K562 (cell line): ENCODE results near the gene MEIKIN. TPM values are rescaled to one million over a fixed set of nuclear protein-coding genes. Genes with fewer than 3 reads are reported as not detected.

ENCODE experiments used
- ARID3B ChIP-seq: fragments of 250-450 bp; sonication (Bioruptor Pico); IDR thresholded peaks from 2 replicates; pipeline ENCODE4 v1.4.0; 2020; ENCODE audit warnings: borderline replicate concordance
- BDP1 ChIP-seq: IDR thresholded peaks from 3 replicates; pipeline ENCODE4 v1.6.1; 2011; ENCODE audit not compliant: insufficient read length, insufficient read depth
- CCNT2 ChIP-seq: IDR thresholded peaks from 2 replicates; pipeline ENCODE4 v1.6.1; 2011; ENCODE audit warnings: borderline replicate concordance, low read depth, mild to moderate bottlenecking, moderate library complexity, mixed read lengths, low read length; ENCODE audit not compliant: insufficient read length; ENCODE audit errors: extremely low read depth
- CHCHD3 ChIP-seq: fragments of 250-450 bp; sonication (Bioruptor Pico); IDR thresholded peaks from 2 replicates; pipeline ENCODE4 v2.1.2; 2022; ENCODE audit warnings: mild to moderate bottlenecking
- CSDE1 ChIP-seq, 2 experiments: fragments of 450-650 bp; IDR thresholded peaks; 2 replicates each; pipeline ENCODE4 v1.6.1; 2016; ENCODE audit warnings: mild to moderate bottlenecking in 1 of 2
- ETS2 ChIP-seq: IDR thresholded peaks from 2 replicates; pipeline ENCODE4 v1.6.1; 2016; ENCODE audit warnings: borderline replicate concordance, missing genetic modification characterization, mild to moderate bottlenecking, moderate library complexity, missing compliant biosample characterization; ENCODE audit not compliant: poor library complexity, severe bottlenecking
- FOS ChIP-seq: IDR thresholded peaks from 3 replicates; pipeline ENCODE4 v1.6.1; 2011; ENCODE audit not compliant: insufficient read length; ENCODE audit errors: extremely low read depth
- IFI16 ChIP-seq: fragments of 250-450 bp; sonication (Bioruptor Pico); IDR thresholded peaks from 2 replicates; pipeline ENCODE4 v2.1.2; 2022; ENCODE audit warnings: mild to moderate bottlenecking, inconsistent platforms
- NUFIP1 ChIP-seq: fragments of 450-650 bp; IDR thresholded peaks from 2 replicates; pipeline ENCODE4 v1.6.1; 2018; ENCODE audit not compliant: partially characterized antibody
- RB1 ChIP-seq: fragments of 450-650 bp; IDR thresholded peaks from 2 replicates; pipeline ENCODE4 v1.6.1; 2017; ENCODE audit warnings: low read depth, mild to moderate bottlenecking
- U2AF1 ChIP-seq: fragments of 200-400 bp; formaldehyde crosslinking; optimal IDR thresholded peaks from 2 replicates; pipeline ENCODE3; 2017; ENCODE audit warnings: mild to moderate bottlenecking, low read depth, low read length, moderate library complexity
- XRCC5 ChIP-seq: fragments of 200-400 bp; formaldehyde crosslinking; IDR thresholded peaks from 2 replicates; pipeline ENCODE4 v1.6.1; 2017; ENCODE audit warnings: low read depth, mild to moderate bottlenecking, low read length
- ZBTB33 ChIP-seq: sonication (generic); formaldehyde crosslinking; IDR thresholded peaks from 2 replicates; pipeline ENCODE4 v1.8.1; 2023; ENCODE audit warnings: mild to moderate bottlenecking, missing genetic modification reagents
- ZC3H4 ChIP-seq: sonication (generic); formaldehyde crosslinking; IDR thresholded peaks from 2 replicates; pipeline ENCODE4 v1.9.0; 2021; ENCODE audit warnings: missing genetic modification reagents, borderline replicate concordance
- ZFPM2 ChIP-seq: fragments of 250-450 bp; sonication (Bioruptor Pico); IDR thresholded peaks from 2 replicates; pipeline ENCODE4 v1.5.1; 2022; ENCODE audit warnings: mild to moderate bottlenecking
- ZNF140 ChIP-seq: fragments of 250-450 bp; sonication (Bioruptor Pico); IDR thresholded peaks from 2 replicates; pipeline ENCODE4 v1.8.0; 2021; ENCODE audit warnings: moderate library complexity, mild to moderate bottlenecking, inconsistent platforms
- ZNF217 ChIP-seq: sonication (generic); formaldehyde crosslinking; IDR thresholded peaks from 2 replicates; pipeline ENCODE4 v1.8.0; 2022; ENCODE audit warnings: mild to moderate bottlenecking, missing genetic modification reagents
- ZNF518B ChIP-seq: fragments of 250-450 bp; sonication (Bioruptor Pico); IDR thresholded peaks from 2 replicates; pipeline ENCODE4 v1.5.0; 2021; ENCODE audit warnings: mild to moderate bottlenecking, moderate library complexity
- ZNF586 ChIP-seq: fragments of 450-650 bp; formaldehyde crosslinking; conservative IDR thresholded peaks from 2 replicates; pipeline ENCODE4 v1.4.0; 2020; ENCODE audit warnings: mild to moderate bottlenecking, moderate library complexity
- ZNF655 ChIP-seq: fragments of 250-450 bp; sonication (Bioruptor Pico); IDR thresholded peaks from 2 replicates; pipeline ENCODE4 v1.5.0; 2021
- polyA plus RNA-seq, 8 experiments: library from polyadenylated mRNA; depleted of rRNA in 4 of 8; stranded (reverse) in 5 of 8; unstranded in 3 of 8; fragments of >200 nt; fragmentation: Nextera tagmentation in 2 of 8; fragmentation: Illumina TruSeq in 1 of 8; extraction: Ambion mirVana in 2 of 8; extraction: Trizol in 1 of 8; gene quantifications; 2 replicates each; pipeline versions ENCODE4 v1.2.1 to v1.2.3, GENCODE V29; 2011 to 2014; ENCODE audit warnings: inconsistent platforms in 1 of 8, missing spikeins in 1 of 8
- total RNA-seq, 7 experiments: library from RNA; depleted of rRNA in 6 of 7; stranded (reverse); fragments of >200 nt in 6 of 7; fragmentation: Illumina TruSeq in 2 of 7; extraction: Trizol in 2 of 7; gene quantifications; 2 replicates each; pipeline versions ENCODE4 v1.2.1 to v1.2.3, GENCODE V29; 2011 to 2021; ENCODE audit warnings: low replicate concordance in 1 of 7

The MEIKIN gene
- total and polyA plus RNA-seq, 9 of the 15 experiments (the other 6 are each of a cell fraction or from before 2014, with no cell fraction given): 0.18 TPM; not detected in 8

- TF ChIP-seq ZC3H4 (no peak), BDP1 (no peak), ZNF140 (CRISPR knock-in tag) (no peak), ZNF217 (no peak), ZNF655 (CRISPR knock-in tag) (no peak), CSDE1 (IDR thresholded peaks at IDR 0.05) (no peak), XRCC5 (peak; percentile 69; the same call in 1 of the 2 replicates), U2AF1 (no peak), ZFPM2 (CRISPR knock-in tag) (no peak), CCNT2 (peak; percentile 93), ARID3B (CRISPR knock-in tag) (no peak), CHCHD3 (no peak), NUFIP1 (no peak), ZNF518B (no peak), ZBTB33 (CRISPR knock-in tag) (0 out of 2 replicates have a peak, but pooled peaks have one; percentile 39), RB1 (no peak), ETS2 (tag) (no peak), FOS (no peak), IFI16 (CRISPR knock-in tag) (no peak), ZNF586 (no peak)
These were observed 49.2 kb upstream of the MEIKIN start (continued) for GRCh38 chr5:131994533-131995226.
